Measurements from ENCODE around the gene SHOC1. TPM values are rescaled to one million over a fixed set of nuclear protein-coding genes. Genes with fewer than 3 reads are reported as not detected.

SHOC1 gene
- total and polyA plus RNA-seq, 2 of the 13 experiments (the other 11 are each of a cell fraction or from before 2014, with no cell fraction given) = not detected

DNA sequence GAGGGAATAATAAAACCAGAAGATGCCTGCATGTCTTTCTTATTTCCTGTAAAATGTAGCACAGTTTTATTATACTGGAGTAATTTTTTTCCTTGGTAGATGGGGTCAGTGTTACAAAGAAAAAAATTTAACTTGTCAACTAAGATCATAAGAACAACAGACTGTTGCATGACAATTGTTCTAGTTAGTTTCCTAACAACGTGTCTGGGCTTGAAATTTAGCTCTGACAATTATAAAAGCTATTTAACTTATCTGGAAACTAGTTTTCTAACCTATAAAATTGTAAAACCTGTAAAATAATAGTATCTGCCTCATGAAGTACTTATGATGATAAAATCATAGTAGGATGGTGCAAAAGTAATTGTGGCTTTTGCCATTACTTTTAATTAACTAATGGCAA is 4.9 kb downstream of the SHOC1 start (continued):
- no peak for TF ChIP-seq ZNF687 (CRISPR knock-in tag; IDR thresholded peaks at IDR 0.05)
- TF ChIP-seq, protein P1, sequence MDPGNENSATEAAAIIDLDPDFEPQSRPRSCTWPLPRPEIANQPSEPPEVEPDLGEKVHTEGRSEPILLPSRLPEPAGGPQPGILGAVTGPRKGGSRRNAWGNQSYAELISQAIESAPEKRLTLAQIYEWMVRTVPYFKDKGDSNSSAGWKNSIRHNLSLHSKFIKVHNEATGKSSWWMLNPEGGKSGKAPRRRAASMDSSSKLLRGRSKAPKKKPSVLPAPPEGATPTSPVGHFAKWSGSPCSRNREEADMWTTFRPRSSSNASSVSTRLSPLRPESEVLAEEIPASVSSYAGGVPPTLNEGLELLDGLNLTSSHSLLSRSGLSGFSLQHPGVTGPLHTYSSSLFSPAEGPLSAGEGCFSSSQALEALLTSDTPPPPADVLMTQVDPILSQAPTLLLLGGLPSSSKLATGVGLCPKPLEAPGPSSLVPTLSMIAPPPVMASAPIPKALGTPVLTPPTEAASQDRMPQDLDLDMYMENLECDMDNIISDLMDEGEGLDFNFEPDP (CRISPR knock-in tag; conservative IDR thresholded peaks at IDR 0.05) = no peak
- TF ChIP-seq PATZ1 (CRISPR knock-in tag; IDR thresholded peaks at IDR 0.05) = no peak
- no peak for TF ChIP-seq CHD4 (IDR thresholded peaks at IDR 0.05; ENCODE audit: borderline replicate concordance, low read length)
- TF ChIP-seq ZNF382 (CRISPR knock-in tag; IDR thresholded peaks at IDR 0.05; ENCODE audit: borderline replicate concordance) = no peak

Data from HepG2 (cell line).